DND-41 (cell line): ENCODE results near the gene PDF.

Experiments
- CTCF ChIP-seq: IDR thresholded peaks from 2 replicates; pipeline ENCODE4 v1.5.1; 2012; ENCODE audit warnings: borderline replicate concordance, low read length, moderate library complexity, mild to moderate bottlenecking; ENCODE audit not compliant: poor library complexity, severe bottlenecking; ENCODE audit errors: extremely low read depth
- EZH2 ChIP-seq: IDR thresholded peaks from 3 replicates; pipeline ENCODE4 v1.6.1; 2012; ENCODE audit warnings: borderline replicate concordance, low read depth, mild to moderate bottlenecking, moderate library complexity, low read length, inconsistent platforms; ENCODE audit not compliant: severe bottlenecking

GRCh38 chr16:69345923-69346322, 15.5 kb upstream of the PDF start:
- TF ChIP-seq CTCF (no peak), EZH2 (no peak)
